ENCODE results near the gene SGCA. TPM values are rescaled to one million over a fixed set of nuclear protein-coding genes. Genes with fewer than 3 reads are reported as not detected.
A peak's percentile ranks its signal among the peaks of the same experiment; 100 is the strongest.

SGCA gene
- total and polyA plus RNA-seq, 2 of the 8 experiments (the other 6 are each of a cell fraction or from before 2014, with no cell fraction given), result 0.12 TPM; not detected in 1

DNA sequence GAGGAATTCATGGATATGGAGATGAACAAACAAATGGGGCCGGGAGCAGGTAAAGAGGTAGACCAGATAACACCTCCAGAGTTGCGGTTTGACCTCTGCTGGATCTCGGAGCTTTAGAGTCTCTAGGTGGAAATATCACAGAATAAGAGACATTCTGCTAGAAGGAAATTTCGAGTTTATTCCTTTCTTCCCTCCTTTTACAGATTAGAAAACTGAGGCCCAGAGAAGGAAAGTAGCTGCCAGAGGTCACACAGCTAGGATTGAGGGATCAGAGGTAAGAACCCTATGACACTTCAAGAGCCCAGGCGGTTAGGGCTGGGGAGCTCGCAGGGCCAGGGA is 43.3 kb downstream of the SGCA start:
- Histone ChIP-seq H4K20me1 (replicated peaks in 1 of 2; ENCODE audit: control insufficient read depth in 1 of 2, insufficient read depth in 2 of 2, low read length in 2 of 2) (no peaks in the 10 kb centered on the region), H2BK20ac (ENCODE audit: low read length) (peak overlapping the region; percentile 82; the same call in 1 of the 2 replicates), H3K79me1 (ENCODE audit: low read depth, low read length) (no peaks in the 10 kb centered on the region), H3K23ac (ENCODE audit: insufficient read length) (no peak overlapping the region), H3K18ac (ENCODE audit: extremely low read depth, low read length) (peak overlapping the region; percentile 95), H3K27me3 (replicated peaks in 1 of 4; ENCODE audit: control insufficient read depth in 3 of 4, extremely low read depth in 1 of 4, insufficient read depth in 3 of 4, low read length in 3 of 4) (peaks cover 0 to 11% (median 4%) of the 10 kb centered on the region in 4 experiments; a peak in 3 of 7 replicates), H2AK5ac (ENCODE audit: low read depth, low read length) (no peak overlapping the region), H2BK120ac (replicated peaks; ENCODE audit: low read depth, low read length) (peak overlapping the region; percentile 81), H3K9ac (replicated peaks in 1 of 4; ENCODE audit: extremely low read depth in 1 of 4, low read depth in 3 of 4, low read length in 3 of 4) (no peak overlapping the region), H3K4me3 (ENCODE audit: extremely low read depth in 1 of 4, insufficient read depth in 2 of 4, low read depth in 3 of 4, low read length in 4 of 4) (no peak overlapping the region), H3K14ac (ENCODE audit: insufficient read length) (no peak overlapping the region), H3K4ac (replicated peaks; ENCODE audit: insufficient read length, low read depth, low read length) (no peak overlapping the region), H4K91ac (replicated peaks; ENCODE audit: insufficient read length, low read length) (peak overlapping the region; percentile 91), H2BK5ac (ENCODE audit: low read depth, low read length) (peak overlapping the region; percentile 96; the same call in 1 of the 2 replicates), H2BK15ac (ENCODE audit: low read length) (peak overlapping the region; percentile 93), H4K8ac (ENCODE audit: extremely low read depth, insufficient read depth, low read length) (no peak overlapping the region), H3K27ac (ENCODE audit: low read depth, low read length) (no peak overlapping the region), H3K56ac (replicated peaks; ENCODE audit: insufficient read length, low read depth, low read length) (no peak overlapping the region), H3K9me3 (ENCODE audit: insufficient read depth in 2 of 2, low read depth in 1 of 2, low read length in 1 of 2) (no peaks in the 10 kb centered on the region), H3K79me2 (ENCODE audit: control insufficient read depth in 1 of 2, insufficient read depth in 2 of 2, low read length in 2 of 2) (no peaks in the 10 kb centered on the region), H3K4me1 (replicated peaks in 1 of 4; ENCODE audit: control insufficient read depth in 3 of 4, insufficient read depth in 4 of 4, low read length in 3 of 4) (peaks cover 20 to 47% (median 39%) of the 10 kb centered on the region in 4 experiments), H3K4me2 (ENCODE audit: insufficient read depth in 1 of 2, low read depth in 2 of 2, low read length in 2 of 2) (no peak overlapping the region), H4K5ac (ENCODE audit: insufficient read length, low read depth, low read length) (peak overlapping the region; percentile 0), H3K36me3 (ENCODE audit: control insufficient read depth in 2 of 4, insufficient read depth in 4 of 4, low read length in 3 of 4) (no peaks in the 10 kb centered on the region), H2BK12ac (ENCODE audit: low read depth, low read length) (peak overlapping the region; percentile 100; the same call in 1 of the 2 replicates), H2AFZ (ENCODE audit: low read length) (no peak overlapping the region), H3K23me2 (ENCODE audit: low read depth, low read length) (no peaks in the 10 kb centered on the region; the same call in 1 of the 2 replicates)
- ChIA-PET CTCF (ENCODE audit: partially characterized antibody) (interaction anchor here (0.6 to 24.4 kb wide), 10 partner anchors 4 to 733 kb away, joined by 3 to 1349 read pairs (median 4); partner anchors contain the start of genes COL1A1 and TMEM92), POLR2A (ENCODE audit: partially characterized antibody) (interaction anchor here (0.6 to 1.5 kb wide), 2 partner anchors 44 to 562 kb away, joined by 3 read pairs; partner anchors contain the start of gene SGCA)
- WGBS, 2 experiments (ENCODE audit: extremely low coverage in 1 of 2, insufficient coverage in 1 of 2, insufficient read length in 1 of 2, insufficient replicate concordance in 2 of 2, low coverage in 1 of 2, low lambda C conversion rate in 2 of 2, missing lambda C conversion rate in 1 of 2), result 90 to 100% methylated on average over 1 to 6 of the region's 6 CpGs
- no peak for DNase-seq (ENCODE audit: low read depth in 1 of 2, low spot score in 2 of 2)
- TF ChIP-seq KDM1A (IDR thresholded peaks at IDR 0.05; ENCODE audit: borderline replicate concordance, low read length), result peak; percentile 56; the same call in 1 of the 2 replicates
- TF ChIP-seq SAP30 (IDR thresholded peaks at IDR 0.05; ENCODE audit: insufficient read depth, insufficient replicate concordance, low read length), result no peak
- no peak for FAIRE-seq
